DOHH2 (cell line): ENCODE measurements around the gene OR3A3.
"Not testable (repeated sequence)": the region's sequence is repeated elsewhere in the genome, so short reads cannot be mapped to it uniquely, and the experiment has no call there.

Source experiments
- H3F3A ChIP-seq: fragments of 200-600 bp; sonication (generic), shearing (Covaris generic); 2 replicates; pipeline ENCODE4 v1.6.0; 2016; ENCODE audit warnings: antibody characterized with exemption, mild to moderate bottlenecking; ENCODE audit not compliant: control insufficient read depth, insufficient read depth
- H3K27ac ChIP-seq: fragments of 200-600 bp; sonication (generic); 2 replicates; pipeline ENCODE4 v1.5.1; 2014; ENCODE audit warnings: low read depth, mild to moderate bottlenecking, low read length, moderate library complexity
- H3K27me3 ChIP-seq: fragments of 200-600 bp; sonication (generic); 2 replicates; pipeline ENCODE4 v1.6.1; 2014; ENCODE audit warnings: mild to moderate bottlenecking, low read length, mixed read lengths; ENCODE audit not compliant: control insufficient read depth
- H3K36me3 ChIP-seq: fragments of 200-600 bp; sonication (generic); 2 replicates; pipeline ENCODE4 v1.6.1; 2014; ENCODE audit warnings: mild to moderate bottlenecking, low read length, moderate library complexity, mixed read lengths; ENCODE audit not compliant: control insufficient read depth
- H3K4me1 ChIP-seq: fragments of 200-600 bp; sonication (generic); 2 replicates; pipeline ENCODE4 v1.6.1; 2014; ENCODE audit warnings: mild to moderate bottlenecking, low read length, mixed read lengths; ENCODE audit not compliant: control insufficient read depth
- H3K4me2 ChIP-seq: fragments of 200-600 bp; sonication (generic); 2 replicates; pipeline ENCODE4 v1.6.0; 2014; ENCODE audit warnings: mild to moderate bottlenecking, low read length, moderate library complexity
- H3K4me3 ChIP-seq: fragments of 200-600 bp; sonication (generic); 2 replicates; pipeline ENCODE4 v1.5.1; 2014; ENCODE audit warnings: mild to moderate bottlenecking, low read length, mixed read lengths
- H3K79me2 ChIP-seq: fragments of 200-600 bp; sonication (generic); 2 replicates; pipeline ENCODE4 v1.6.1; 2014; ENCODE audit warnings: mild to moderate bottlenecking, low read length, mixed read lengths; ENCODE audit not compliant: control insufficient read depth
- H3K9me2 ChIP-seq: fragments of 200-600 bp; sonication (generic); replicated peaks from 2 replicates; pipeline ENCODE4 v1.6.1; 2014; ENCODE audit warnings: mild to moderate bottlenecking, low read length, mixed read lengths; ENCODE audit not compliant: control insufficient read depth
- H3K9me3 ChIP-seq: fragments of 200-600 bp; sonication (generic); 2 replicates; pipeline ENCODE4 v1.6.1; 2014; ENCODE audit warnings: antibody characterized with exemption, low read length, mixed read lengths; ENCODE audit not compliant: control insufficient read depth, insufficient read depth
- H4K20me1 ChIP-seq: fragments of 200-600 bp; sonication (generic); 2 replicates; pipeline ENCODE4 v1.6.0; 2014; ENCODE audit warnings: low read depth, mild to moderate bottlenecking, antibody characterized with exemption, low read length, moderate library complexity; ENCODE audit not compliant: control insufficient read depth, insufficient read depth
- CTCF ChIP-seq: fragments of 200-600 bp; sonication (generic); IDR thresholded peaks from one replicate; pipeline ENCODE4 v1.5.1; 2014; ENCODE audit warnings: antibody characterized with exemption, mild to moderate bottlenecking, low read depth, low read length; ENCODE audit not compliant: poor library complexity, severe bottlenecking
- EZH2phosphoT487 ChIP-seq: fragments of 200-600 bp; sonication (generic); IDR thresholded peaks from 2 replicates; pipeline ENCODE4 v1.6.1; 2017; ENCODE audit warnings: borderline replicate concordance, mild to moderate bottlenecking, antibody characterized with exemption, low read length, moderate library complexity, mixed read lengths

The OR3A3 gene

DNA sequence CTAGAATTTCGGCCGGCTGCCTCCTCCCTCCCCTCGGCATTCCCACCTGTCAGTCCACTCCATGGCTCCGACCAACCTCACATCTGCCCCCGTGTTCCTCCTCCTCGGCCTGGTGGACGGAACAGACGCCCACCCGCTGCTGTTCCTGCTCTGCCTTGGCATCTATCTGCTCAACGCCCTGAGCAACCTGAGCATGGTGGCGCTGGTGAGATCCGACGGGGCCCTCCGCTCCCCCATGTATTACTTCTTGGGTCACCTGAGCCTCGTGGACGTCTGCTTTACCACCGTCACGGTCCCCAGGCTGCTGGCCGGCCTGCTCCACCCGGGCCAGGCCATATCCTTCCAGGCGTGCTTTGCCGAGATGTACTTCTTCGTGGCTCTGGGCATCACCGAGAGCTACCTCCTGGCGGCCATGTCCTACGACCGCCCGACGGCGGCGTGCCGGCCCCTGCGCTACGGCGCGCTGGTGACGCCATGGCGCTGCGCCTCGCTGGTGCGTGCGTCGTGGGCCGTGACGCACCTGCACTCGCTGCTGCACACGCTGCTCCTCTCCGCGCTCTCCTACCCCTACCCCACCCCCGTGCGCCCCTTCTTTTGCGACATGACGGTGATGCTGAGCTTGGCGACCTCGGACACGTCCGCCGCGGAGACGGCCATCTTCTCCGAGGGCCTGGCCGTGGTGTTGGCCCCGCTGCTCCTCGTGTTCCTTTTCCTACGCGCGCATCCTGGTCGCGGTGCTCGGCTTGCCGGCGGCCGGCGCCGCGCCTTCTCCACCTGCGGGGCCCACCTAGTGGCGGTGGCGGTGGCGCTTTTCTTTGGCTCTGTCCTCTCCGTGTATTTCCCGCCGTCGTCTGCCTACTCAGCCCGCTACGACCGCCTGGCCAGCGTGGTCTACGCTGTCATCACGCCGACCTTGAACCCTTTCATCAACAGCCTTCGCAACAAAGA, 25.0 kb upstream of the OR3A3 start, which contains the start of gene OR3A2:
OR3A2 (minus strand) TSS at position 440 of the 948 bp plus-strand sequence.
- H3K4me1 ChIP-seq = no peaks in the 10 kb centered on the region
- no peaks in the 10 kb centered on the region for H3F3A ChIP-seq
- no peak within 1 kb of the TSS for H3K4me2 ChIP-seq
- no peaks in the 10 kb centered on the region for H3K36me3 ChIP-seq
- H3K9me3 ChIP-seq = no peaks in the 10 kb centered on the region
- no peaks in the 10 kb centered on the region for H3K9me2 ChIP-seq
- H4K20me1 ChIP-seq = no peaks in the 10 kb centered on the region
- no peak within 1 kb of the TSS for H3K27ac ChIP-seq
- H3K4me3 ChIP-seq = no peak within 1 kb of the TSS
- H3K79me2 ChIP-seq = no peaks in the 10 kb centered on the region
- no peaks in the 10 kb centered on the region for H3K27me3 ChIP-seq
- no peak for TF ChIP-seq CTCF

- TF ChIP-seq EZH2phosphoT487 (no peak), CTCF (no peak)
- Histone ChIP-seq H3K36me3 (no peaks in the 10 kb centered on the region), H3K27me3 (no peaks in the 10 kb centered on the region), H3K79me2 (no peaks in the 10 kb centered on the region), H3K9me2 (no peaks in the 10 kb centered on the region), H3K27ac (no peak overlapping the region), H3K4me1 (no peaks in the 10 kb centered on the region), H4K20me1 (no peaks in the 10 kb centered on the region), H3F3A (no peaks in the 10 kb centered on the region), H3K9me3 (no peaks in the 10 kb centered on the region), H3K4me3 (no peak overlapping the region), H3K4me2 (no peak overlapping the region)
These were observed 21.4 kb upstream of the OR3A3 start for GRCh38 chr17:3389791-3390190.

GRCh38 chr17:3397801-3398200, 13.4 kb upstream of the OR3A3 start:
- not testable (repeated sequence) for H3K36me3 ChIP-seq, H3K4me1 ChIP-seq, H3F3A ChIP-seq, H3K4me3 ChIP-seq, H3K79me2 ChIP-seq, H3K9me2 ChIP-seq, H3K27me3 ChIP-seq, H4K20me1 ChIP-seq, H3K4me2 ChIP-seq, H3K27ac ChIP-seq, H3K9me3 ChIP-seq

- Histone ChIP-seq H3K27ac (no peak within 1 kb of the TSS), H3F3A (no peaks in the 10 kb centered on the region), H3K36me3 (no peaks in the 10 kb centered on the region), H3K79me2 (no peaks in the 10 kb centered on the region), H3K9me2 (no peaks in the 10 kb centered on the region), H3K27me3 (peaks cover 8% of the 10 kb centered on the region; the same call in 1 of the 2 replicates), H3K4me1 (no peaks in the 10 kb centered on the region), H3K9me3 (no peaks in the 10 kb centered on the region), H3K4me2 (no peak within 1 kb of the TSS), H4K20me1 (no peaks in the 10 kb centered on the region), H3K4me3 (no peak within 1 kb of the TSS)
- TF ChIP-seq EZH2phosphoT487 = no peak
- TF ChIP-seq CTCF = no peak
These were observed 12.9 kb upstream of the OR3A3 start, which contains the start of gene OR1E1 for GRCh38 chr17:3398310-3398709. Gene OR1E1, minus strand, starts transcription at chr17:3398410. Its CDS starts 0 bp downstream, at chr17:3398410.
